Measurements from ENCODE around the gene MFSD11. TPM values are rescaled to one million over a fixed set of nuclear protein-coding genes. Genes with fewer than 3 reads are reported as not detected.
"Not testable (repeated sequence)": the region's sequence is repeated elsewhere in the genome, so short reads cannot be mapped to it uniquely, and the experiment has no call there.

Gene MFSD11
- 13.4 TPM for total RNA-seq

- DNase-seq (ENCODE audit: low spot score) (peak; percentile 95), ATAC-seq (peak; percentile 78)
These were observed at the start of gene MFSD11 for GRCh38 chr17:76737676-76738467. Gene MFSD11 (plus strand): TSS chr17:76738119. CDS start chr17:76738353, 234 bp downstream.

- no peak for DNase-seq (ENCODE audit: low spot score)
- ATAC-seq, result no peak
These were observed 49.7 kb upstream of the MFSD11 start for GRCh38 chr17:76688165-76688622.

- DNase-seq (ENCODE audit: low spot score) (no peak), ATAC-seq (no peak)
These were observed 48.1 kb upstream of the MFSD11 start for GRCh38 chr17:76689859-76690258.

GRCh38 chr17:76690596-76691280 is 47.2 kb upstream of the MFSD11 start:
- ATAC-seq (no peak), DNase-seq (ENCODE audit: low spot score) (no peak)

GRCh38 chr17:76691379-76692191 is 46.3 kb upstream of the MFSD11 start:
- no peak for DNase-seq (ENCODE audit: low spot score)

GRCh38 chr17:76695059-76695831 is 42.7 kb upstream of the MFSD11 start:
- peak; percentile 36 for ATAC-seq
- no peak for DNase-seq (ENCODE audit: low spot score)

More at GRCh38 chr17:76691379-76692191, 46.3 kb upstream of the MFSD11 start:
- ATAC-seq, result no peak

GRCh38 chr17:76696763-76697701 is 40.9 kb upstream of the MFSD11 start:
- DNase-seq (ENCODE audit: low spot score) (no peak), ATAC-seq (peak; percentile 43)

GRCh38 chr17:76697702-76698465 is 40.0 kb upstream of the MFSD11 start:
- no peak for DNase-seq (ENCODE audit: low spot score)
- no peak for ATAC-seq

GRCh38 chr17:76698466-76698977 is 39.4 kb upstream of the MFSD11 start:
- DNase-seq (ENCODE audit: low spot score); ATAC-seq: not testable (repeated sequence)

GRCh38 chr17:76700270-76700616 is 37.7 kb upstream of the MFSD11 start:
- no peak for DNase-seq (ENCODE audit: low spot score)
- ATAC-seq, result no peak

GRCh38 chr17:76700617-76701470 is 37.1 kb upstream of the MFSD11 start:
- ATAC-seq (peak; percentile 52), DNase-seq (ENCODE audit: low spot score) (no peak)

GRCh38 chr17:76701471-76701967 is 36.4 kb upstream of the MFSD11 start:
- ATAC-seq, result no peak
- no peak for DNase-seq (ENCODE audit: low spot score)

- no peak for DNase-seq (ENCODE audit: low spot score)
- ATAC-seq, result no peak
These were observed 35.8 kb upstream of the MFSD11 start for GRCh38 chr17:76702076-76702475.

GRCh38 chr17:76702941-76703637 is 34.8 kb upstream of the MFSD11 start:
- ATAC-seq (no peak), DNase-seq (ENCODE audit: low spot score) (no peak)

- ATAC-seq (no peak), DNase-seq (ENCODE audit: low spot score) (no peak)
These were observed 33.1 kb upstream of the MFSD11 start for GRCh38 chr17:76704805-76705204.

GRCh38 chr17:76706817-76707216 is 31.1 kb upstream of the MFSD11 start:
- DNase-seq (ENCODE audit: low spot score) (no peak), ATAC-seq (no peak)
